Choroid plexus epithelial cell (primary cell): ENCODE data around the gene PIP4K2C.

ENCODE experiments used
- DNase-seq: peaks from one replicate; pipeline ENCODE4 v3.0.0-alpha.2; 2010; ENCODE audit warnings: low read depth
- H3K4me3 ChIP-seq: 2 replicates; pipeline ENCODE4 v1.5.1; 2011; ENCODE audit warnings: low read depth, mild to moderate bottlenecking, control low read depth, low read length, moderate library complexity
- CTCF ChIP-seq: conservative IDR thresholded peaks from 2 replicates; pipeline ENCODE4 v1.5.1; 2011; ENCODE audit warnings: low read depth, mild to moderate bottlenecking, control low read depth, inconsistent platforms, low read length, moderate library complexity

Gene PIP4K2C

GRCh38 chr12:57552306-57552651 is 38.7 kb upstream of the PIP4K2C start:
- no peak for DNase-seq
- no peak for TF ChIP-seq CTCF
- H3K4me3 ChIP-seq: no peak overlapping the region

GRCh38 chr12:57552835-57553313 is 38.1 kb upstream of the PIP4K2C start:
- H3K4me3 ChIP-seq: no peak overlapping the region
- DNase-seq: peak; percentile 16
- no peak for TF ChIP-seq CTCF

DNA sequence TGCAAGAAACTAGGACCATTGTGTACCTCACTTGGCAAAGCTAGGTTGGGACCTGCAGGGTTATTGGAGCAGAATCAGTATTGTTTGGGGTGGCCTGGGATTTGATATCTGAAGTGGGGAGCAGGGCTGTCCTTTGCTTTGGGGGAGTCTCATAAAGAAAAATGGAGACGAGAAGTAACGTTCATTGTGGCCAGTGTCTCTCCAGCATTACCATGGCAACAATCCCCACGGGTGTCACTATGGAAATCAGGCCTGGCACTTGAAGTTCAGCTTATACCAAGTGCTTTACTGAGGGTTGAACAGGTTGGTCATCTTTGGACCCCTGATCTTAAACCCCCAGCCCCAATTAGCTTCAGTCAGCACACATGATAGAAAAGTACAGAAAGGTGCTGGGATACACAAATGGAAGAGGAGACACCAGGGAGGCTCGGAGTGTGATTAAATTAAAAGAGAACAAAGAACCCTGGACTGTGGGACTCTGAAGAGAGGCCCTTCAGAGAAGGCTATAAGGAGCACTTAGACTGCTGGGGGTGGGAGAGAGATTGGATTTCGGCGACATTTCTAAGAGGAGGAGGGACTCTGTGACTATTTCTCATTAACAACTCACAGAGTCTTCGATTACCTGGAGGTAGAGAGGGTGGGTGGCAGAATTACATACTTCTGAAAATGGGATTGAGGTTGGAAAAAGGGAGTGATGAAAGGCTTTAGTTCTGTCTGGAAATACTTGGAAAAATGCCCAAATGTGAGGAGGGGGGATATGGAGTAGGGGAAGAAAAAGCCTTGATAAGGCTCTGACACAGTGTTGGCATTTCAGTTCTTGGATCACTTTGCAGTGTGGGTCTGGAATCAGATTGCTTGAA is 37.4 kb upstream of the PIP4K2C start:
- H3K4me3 ChIP-seq: no peak overlapping the region
- no peak for TF ChIP-seq CTCF
- DNase-seq: no peak

DNA sequence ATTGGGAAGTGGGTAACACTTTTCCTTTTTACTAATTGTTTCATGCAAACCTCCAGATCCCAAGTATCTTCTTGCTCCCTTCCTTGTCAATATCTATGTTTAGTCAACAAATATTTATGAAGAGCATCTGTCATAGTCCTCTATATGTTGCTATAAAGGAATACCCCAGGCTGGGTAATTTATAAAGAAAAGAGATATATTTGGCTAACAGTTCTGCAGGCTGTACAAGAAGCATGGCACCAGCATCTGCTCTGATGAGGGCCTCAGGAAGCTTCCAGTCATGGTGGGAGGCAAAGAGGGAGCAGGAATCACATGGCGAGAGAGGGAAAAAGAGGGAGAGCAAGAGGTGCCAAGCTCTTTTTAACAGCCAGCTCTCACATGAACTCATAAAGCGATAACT is 36.5 kb upstream of the PIP4K2C start:
- DNase-seq: no peak
- TF ChIP-seq CTCF: no peak
- H3K4me3 ChIP-seq: no peak overlapping the region

DNA sequence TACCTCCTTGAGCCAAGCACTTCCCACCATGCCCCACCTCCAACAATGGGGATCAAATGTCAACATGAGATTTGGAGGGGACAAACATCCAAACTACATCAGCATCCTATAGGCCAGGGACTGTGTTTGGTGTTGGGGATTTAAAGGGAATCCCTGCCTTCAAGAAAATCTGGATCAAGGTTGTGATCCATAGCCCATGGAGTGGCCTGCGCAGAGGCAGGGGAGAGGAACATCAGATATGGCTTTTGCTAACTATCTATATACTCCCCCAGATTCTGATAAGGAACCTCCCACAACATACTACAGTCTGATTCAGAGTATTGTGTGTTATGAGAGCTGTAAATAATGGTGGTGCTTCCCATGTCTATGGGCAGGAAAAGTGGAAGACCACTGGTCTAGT is 36.1 kb upstream of the PIP4K2C start:
- no peak for DNase-seq
- no peak overlapping the region for H3K4me3 ChIP-seq
- TF ChIP-seq CTCF: no peak

- DNase-seq: no peak
Measured at GRCh38 chr12:57558864-57559263, 32.1 kb upstream of the PIP4K2C start.

More at GRCh38 chr12:57558864-57559263, 32.1 kb upstream of the PIP4K2C start:
- no peak for TF ChIP-seq CTCF
- no peak overlapping the region for H3K4me3 ChIP-seq
